ENCODE results near the gene HMOX1. TPM values are rescaled to one million over a fixed set of nuclear protein-coding genes. Genes with fewer than 3 reads are reported as not detected.

HMOX1 gene
- total and polyA plus RNA-seq, 2 of the 8 experiments (the other 6 are each of a cell fraction or from before 2014, with no cell fraction given), result 25.0 to 41.6 TPM

DNA sequence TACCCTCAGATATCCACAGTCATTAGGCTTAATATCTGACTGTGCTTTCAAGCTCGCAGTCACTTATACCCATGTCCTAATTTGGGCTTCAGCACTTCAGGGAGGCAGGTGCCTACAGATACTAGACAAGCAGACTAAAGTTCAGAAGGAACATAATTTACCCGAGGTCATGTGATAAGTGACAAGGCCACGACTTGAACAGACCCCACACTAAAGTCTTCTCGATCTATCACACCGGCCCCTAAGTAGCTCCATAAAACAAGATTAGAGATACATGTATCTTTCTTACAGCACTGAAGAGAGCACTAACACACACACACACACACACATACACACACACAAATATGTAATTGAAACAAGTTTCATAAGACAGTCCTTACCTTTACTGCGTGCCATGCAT, 48.6 kb upstream of the HMOX1 start:
- H3K9ac ChIP-seq (replicated peaks in 1 of 4; ENCODE audit: extremely low read depth in 1 of 4, low read depth in 3 of 4, low read length in 3 of 4), result no peak overlapping the region
- no peaks in the 10 kb centered on the region for H3K9me3 ChIP-seq (ENCODE audit: insufficient read depth in 2 of 2, low read depth in 1 of 2, low read length in 1 of 2)
- no peak overlapping the region for H2AK5ac ChIP-seq (ENCODE audit: low read depth, low read length)
- no peak overlapping the region for H3K14ac ChIP-seq (ENCODE audit: insufficient read length)
- no peak overlapping the region for H3K56ac ChIP-seq (replicated peaks; ENCODE audit: insufficient read length, low read depth, low read length)
- H3K27me3 ChIP-seq (replicated peaks in 1 of 4; ENCODE audit: control insufficient read depth in 3 of 4, extremely low read depth in 1 of 4, insufficient read depth in 3 of 4, low read length in 3 of 4), result no peaks in the 10 kb centered on the region
- H3K23me2 ChIP-seq (ENCODE audit: low read depth, low read length), result no peaks in the 10 kb centered on the region
- no peak for FAIRE-seq
- no peaks in the 10 kb centered on the region for H3K79me1 ChIP-seq (ENCODE audit: low read depth, low read length)
- no peak overlapping the region for H2AFZ ChIP-seq (ENCODE audit: low read length)
- TF ChIP-seq SP1 (IDR thresholded peaks at IDR 0.05; ENCODE audit: low read depth, low read length) (no peak), RFX5 (IDR thresholded peaks at IDR 0.05; ENCODE audit: borderline replicate concordance, low read depth, low read length) (no peak)
- no peaks in the 10 kb centered on the region for H4K20me1 ChIP-seq (replicated peaks in 1 of 2; ENCODE audit: control insufficient read depth in 1 of 2, insufficient read depth in 2 of 2, low read length in 2 of 2)
- no peak overlapping the region for H3K18ac ChIP-seq (ENCODE audit: extremely low read depth, low read length)
- H4K5ac ChIP-seq (ENCODE audit: insufficient read length, low read depth, low read length), result no peak overlapping the region
- H3K4me3 ChIP-seq (ENCODE audit: extremely low read depth in 1 of 4, insufficient read depth in 2 of 4, low read depth in 3 of 4, low read length in 4 of 4), result no peak overlapping the region
- H4K8ac ChIP-seq (ENCODE audit: extremely low read depth, insufficient read depth, low read length), result no peak overlapping the region
- no peak overlapping the region for H3K23ac ChIP-seq (ENCODE audit: insufficient read length)
- H2BK12ac ChIP-seq (ENCODE audit: low read depth, low read length), result no peak overlapping the region
- H3K79me2 ChIP-seq (ENCODE audit: control insufficient read depth in 1 of 2, insufficient read depth in 2 of 2, low read length in 2 of 2), result no peaks in the 10 kb centered on the region
- no peak overlapping the region for H2BK5ac ChIP-seq (ENCODE audit: low read depth, low read length)
- H4K91ac ChIP-seq (replicated peaks; ENCODE audit: insufficient read length, low read length), result no peak overlapping the region
- no peak overlapping the region for H3K4me2 ChIP-seq (ENCODE audit: insufficient read depth in 1 of 2, low read depth in 2 of 2, low read length in 2 of 2)
- CTCF ChIA-PET (ENCODE audit: partially characterized antibody), result no interaction called here
- H2BK20ac ChIP-seq (ENCODE audit: low read length), result no peak overlapping the region
- H3K27ac ChIP-seq (ENCODE audit: low read depth, low read length), result no peak overlapping the region
- H3K4ac ChIP-seq (replicated peaks; ENCODE audit: insufficient read length, low read depth, low read length), result no peak overlapping the region
- POLR2A ChIA-PET (ENCODE audit: partially characterized antibody), result no interaction called here
- H3K36me3 ChIP-seq (ENCODE audit: control insufficient read depth in 2 of 4, insufficient read depth in 4 of 4, low read length in 3 of 4), result peaks cover 2 to 7% (median 4%) of the 10 kb centered on the region in 4 experiments; a peak in 5 of 8 replicates
- H3K4me1 ChIP-seq (replicated peaks in 1 of 4; ENCODE audit: control insufficient read depth in 3 of 4, insufficient read depth in 4 of 4, low read length in 3 of 4), result no peaks in the 10 kb centered on the region; a peak in 2 of 7 replicates
- no peak for DNase-seq (ENCODE audit: low read depth in 1 of 2, low spot score in 2 of 2)
- WGBS, 2 experiments (ENCODE audit: extremely low coverage in 1 of 2, insufficient coverage in 1 of 2, insufficient read length in 1 of 2, insufficient replicate concordance in 2 of 2, low coverage in 1 of 2, low lambda C conversion rate in 2 of 2, missing lambda C conversion rate in 1 of 2), result 89% methylated on average over 6 of the region's 6 CpGs; no CpG with 5 or more reads in 1 of the 2 experiments
- H2BK120ac ChIP-seq (replicated peaks; ENCODE audit: low read depth, low read length), result no peak overlapping the region
- H2BK15ac ChIP-seq (ENCODE audit: low read length), result no peak overlapping the region
